ENCODE results near the gene STRADB. TPM values are rescaled to one million over a fixed set of nuclear protein-coding genes. Genes with fewer than 3 reads are reported as not detected.

STRADB gene
- total RNA-seq, 4 donors from 2014 or later, result 5.4 to 27.2 (median 22.0) TPM

- intact Hi-C loops (cut with DNase I; ENCODE audit: low total_unique reads), result no loop called here
- Histone ChIP-seq H3K4me1 (peaks cover 0 to 9% of the 10 kb centered on the region in 2 donors), H3K27me3 (no peaks in the 10 kb centered on the region), H3K36me3 (no peaks in the 10 kb centered on the region), H3K9me3 (no peaks in the 10 kb centered on the region), H3K4me3 (no peak overlapping the region), H3K27ac (no peak overlapping the region)
- TF ChIP-seq, protein P1, sequence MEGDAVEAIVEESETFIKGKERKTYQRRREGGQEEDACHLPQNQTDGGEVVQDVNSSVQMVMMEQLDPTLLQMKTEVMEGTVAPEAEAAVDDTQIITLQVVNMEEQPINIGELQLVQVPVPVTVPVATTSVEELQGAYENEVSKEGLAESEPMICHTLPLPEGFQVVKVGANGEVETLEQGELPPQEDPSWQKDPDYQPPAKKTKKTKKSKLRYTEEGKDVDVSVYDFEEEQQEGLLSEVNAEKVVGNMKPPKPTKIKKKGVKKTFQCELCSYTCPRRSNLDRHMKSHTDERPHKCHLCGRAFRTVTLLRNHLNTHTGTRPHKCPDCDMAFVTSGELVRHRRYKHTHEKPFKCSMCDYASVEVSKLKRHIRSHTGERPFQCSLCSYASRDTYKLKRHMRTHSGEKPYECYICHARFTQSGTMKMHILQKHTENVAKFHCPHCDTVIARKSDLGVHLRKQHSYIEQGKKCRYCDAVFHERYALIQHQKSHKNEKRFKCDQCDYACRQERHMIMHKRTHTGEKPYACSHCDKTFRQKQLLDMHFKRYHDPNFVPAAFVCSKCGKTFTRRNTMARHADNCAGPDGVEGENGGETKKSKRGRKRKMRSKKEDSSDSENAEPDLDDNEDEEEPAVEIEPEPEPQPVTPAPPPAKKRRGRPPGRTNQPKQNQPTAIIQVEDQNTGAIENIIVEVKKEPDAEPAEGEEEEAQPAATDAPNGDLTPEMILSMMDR (IDR thresholded peaks at IDR 0.05), result no peak
- DNase-seq, result no peak
Measured at GRCh38 chr2:201413143-201413542, 38.4 kb upstream of the STRADB start.

- no peaks in the 10 kb centered on the region for H3K36me3 ChIP-seq
- H3K27me3 ChIP-seq, result no peaks in the 10 kb centered on the region
- DNase-seq, result no peak
- peak overlapping the region; percentile 37 to 44 for H3K27ac ChIP-seq
- H3K4me3 ChIP-seq, result no peak overlapping the region
- TF ChIP-seq, protein P1 (IDR thresholded peaks at IDR 0.05), result no peak
- TF ChIP-seq POLR2A (IDR thresholded peaks at IDR 0.05), result no peak
- intact Hi-C loops (cut with DNase I; ENCODE audit: low total_unique reads), result no loop called here
- peaks cover 0 to 9% of the 10 kb centered on the region in 2 donors for H3K4me1 ChIP-seq
- no peaks in the 10 kb centered on the region for H3K9me3 ChIP-seq
Measured at GRCh38 chr2:201413552-201413951, 38.0 kb upstream of the STRADB start.

GRCh38 chr2:201414099-201415023, 37.2 kb upstream of the STRADB start:
- no peak overlapping the region for H3K4me3 ChIP-seq
- peaks cover 0 to 9% of the 10 kb centered on the region in 2 donors for H3K4me1 ChIP-seq
- no peak for DNase-seq
- intact Hi-C loops (cut with DNase I; ENCODE audit: low total_unique reads), result no loop called here
- H3K27me3 ChIP-seq, result no peaks in the 10 kb centered on the region
- no peaks in the 10 kb centered on the region for H3K36me3 ChIP-seq
- peak overlapping the region; percentile 37 to 44 for H3K27ac ChIP-seq
- TF ChIP-seq, protein P1 (IDR thresholded peaks at IDR 0.05), result no peak
- TF ChIP-seq POLR2A (IDR thresholded peaks at IDR 0.05), result no peak
- no peaks in the 10 kb centered on the region for H3K9me3 ChIP-seq

DNA sequence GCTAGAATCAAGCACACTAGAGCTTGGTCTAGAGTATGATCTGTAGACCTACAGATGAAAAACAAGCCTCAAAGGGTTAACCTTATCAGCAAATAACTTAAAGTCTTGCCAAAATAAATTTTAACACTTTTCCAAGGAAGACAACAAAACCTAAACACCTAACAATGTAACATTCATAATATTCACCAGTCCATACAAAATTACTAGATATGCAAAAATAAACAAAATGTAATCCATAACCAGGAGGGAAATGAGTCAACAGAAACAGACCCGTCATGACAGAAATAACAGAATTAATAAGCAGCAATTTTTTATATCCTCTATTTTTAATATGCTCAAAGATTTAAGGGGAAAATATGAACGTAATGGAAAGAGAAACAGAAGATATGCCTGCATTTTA, 36.4 kb upstream of the STRADB start:
- TF ChIP-seq, protein P1 (IDR thresholded peaks at IDR 0.05), result no peak
- TF ChIP-seq POLR2A (IDR thresholded peaks at IDR 0.05), result no peak
- H3K4me1 ChIP-seq, result peaks cover 0 to 9% of the 10 kb centered on the region in 2 donors
- H3K27ac ChIP-seq, result no peak overlapping the region

DNA sequence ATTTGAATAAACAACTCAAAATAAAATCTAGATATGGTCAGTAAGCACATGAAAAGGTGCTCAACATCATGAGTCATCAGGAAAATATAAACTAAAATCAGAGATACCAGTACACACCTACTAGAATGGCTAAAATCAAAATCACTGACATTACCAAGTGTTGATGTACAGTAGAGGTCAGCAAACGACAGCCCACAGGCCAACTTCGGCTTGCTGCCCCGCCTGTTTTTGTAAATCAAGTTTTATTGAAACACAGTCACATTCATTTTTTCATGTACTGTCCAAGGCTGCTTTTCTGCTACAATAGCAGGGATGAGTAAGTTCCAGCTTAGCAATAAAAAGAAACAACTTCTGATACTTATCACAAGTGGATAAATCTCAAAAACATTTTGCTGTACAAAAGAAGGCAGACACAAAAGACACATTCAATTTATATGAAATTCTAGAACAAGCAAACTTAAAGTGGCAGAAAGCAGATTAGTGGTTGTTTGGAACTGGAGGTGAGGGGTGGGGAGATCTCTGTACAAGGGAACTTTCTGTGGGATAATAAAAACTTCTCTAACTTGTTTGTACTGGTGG, 32.4 kb upstream of the STRADB start:
- Histone ChIP-seq H3K4me1 (peaks cover 0 to 9% of the 10 kb centered on the region in 2 donors), H3K4me3 (no peak overlapping the region), H3K36me3 (no peaks in the 10 kb centered on the region), H3K27me3 (no peaks in the 10 kb centered on the region), H3K27ac (peak overlapping the region in 1 of 2 donors; percentile 12), H3K9me3 (no peaks in the 10 kb centered on the region)
- intact Hi-C loops (cut with DNase I; ENCODE audit: low total_unique reads), result no loop called here
- DNase-seq, result no peak
- TF ChIP-seq POLR2A (IDR thresholded peaks at IDR 0.05), result no peak
- TF ChIP-seq, protein P1 (IDR thresholded peaks at IDR 0.05), result no peak

More for the DNA sequence above, 36.4 kb upstream of the STRADB start:
- Histone ChIP-seq H3K36me3 (no peaks in the 10 kb centered on the region), H3K4me3 (no peak overlapping the region), H3K27me3 (no peaks in the 10 kb centered on the region), H3K9me3 (no peaks in the 10 kb centered on the region)
- intact Hi-C loops (cut with DNase I; ENCODE audit: low total_unique reads), result no loop called here
- no peak for DNase-seq
